GM12878 (cell line): Measurements from ENCODE around the gene SPEG. TPM values are rescaled to one million over a fixed set of nuclear protein-coding genes. Genes with fewer than 3 reads are reported as not detected.
A peak's percentile ranks its signal among the peaks of the same experiment; 100 is the strongest.

Experiments
- BHLHE40 ChIP-seq, 2 experiments: fragments of 450-650 bp in 1 of 2; IDR thresholded peaks; 2 replicates each; pipeline ENCODE4 v1.6.1; 2011 to 2017; ENCODE audit warnings: low read depth in 2 of 2, borderline replicate concordance in 1 of 2, improper control_type of control experiment in 1 of 2, low read length in 1 of 2, mild to moderate bottlenecking in 1 of 2
- EED ChIP-seq: sonication (generic); IDR thresholded peaks from 2 replicates; pipeline ENCODE4 v1.6.1; 2016; ENCODE audit warnings: antibody characterized with exemption, low read depth
- EGR1 ChIP-seq, 2 experiments: IDR thresholded peaks; 1 replicate in 1 of 2; 2 replicates in 1 of 2; pipeline ENCODE4 v1.6.1; 2011 to 2012; ENCODE audit warnings: low read depth in 2 of 2, low read length in 2 of 2, borderline replicate concordance in 1 of 2, mild to moderate bottlenecking in 1 of 2, moderate library complexity in 1 of 2
- FOS ChIP-seq: IDR thresholded peaks from 3 replicates; pipeline ENCODE4 v1.6.1; 2011; ENCODE audit warnings: borderline replicate concordance; ENCODE audit not compliant: insufficient read length; ENCODE audit errors: extremely low read depth
- FOXK2 ChIP-seq: fragments of 450-650 bp; IDR thresholded peaks from 2 replicates; pipeline ENCODE4 v1.6.1; 2017; ENCODE audit warnings: mild to moderate bottlenecking, moderate library complexity
- GABPA ChIP-seq: IDR thresholded peaks from 2 replicates; pipeline ENCODE4 v1.6.1; 2014; ENCODE audit warnings: antibody characterized with exemption, low read depth, mild to moderate bottlenecking, inconsistent platforms
- GATAD2B ChIP-seq: fragments of 450-650 bp; conservative IDR thresholded peaks from 2 replicates; pipeline ENCODE4 v1.6.1; 2017; ENCODE audit warnings: low read depth, mild to moderate bottlenecking, moderate library complexity
- IKZF2 ChIP-seq, 2 experiments: fragments of 450-650 bp; IDR thresholded peaks; 2 replicates each; pipeline ENCODE4 v1.6.1; 2017; ENCODE audit warnings: mild to moderate bottlenecking in 2 of 2, moderate library complexity in 2 of 2
- KAT2A ChIP-seq: conservative IDR thresholded peaks from 2 replicates; pipeline ENCODE4 v1.6.1; 2011; ENCODE audit warnings: low read depth, low read length; ENCODE audit not compliant: control insufficient read depth
- PML ChIP-seq: IDR thresholded peaks from 2 replicates; pipeline ENCODE4 v1.6.1; 2012; ENCODE audit warnings: low read length, inconsistent platforms
- RAD21 ChIP-seq: IDR thresholded peaks from 2 replicates; pipeline ENCODE4 v1.6.1; 2011; ENCODE audit warnings: mild to moderate bottlenecking, low read depth, low read length, moderate library complexity; ENCODE audit not compliant: insufficient read depth
- RELA ChIP-seq: fragments of 450-650 bp; IDR thresholded peaks from 2 replicates; pipeline ENCODE4 v1.8.0; 2014; ENCODE audit warnings: borderline replicate concordance; ENCODE audit not compliant: partially characterized antibody
- REST ChIP-seq: IDR thresholded peaks from 2 replicates; pipeline ENCODE4 v1.6.1; 2012; ENCODE audit warnings: mild to moderate bottlenecking, low read depth, low read length
- RUNX3 ChIP-seq: IDR thresholded peaks from 2 replicates; pipeline ENCODE4 v1.6.1; 2012; ENCODE audit warnings: low read length, inconsistent platforms
- SMC3 ChIP-seq: IDR thresholded peaks from 2 replicates; pipeline ENCODE4 v1.6.1; 2011; ENCODE audit warnings: low read length, improper control_type of control experiment, borderline replicate concordance
- SRF ChIP-seq, 2 experiments: IDR thresholded peaks; 2 replicates each; pipeline ENCODE4 v1.6.1; 2011; ENCODE audit warnings: low read depth in 2 of 2, low read length in 2 of 2, mild to moderate bottlenecking in 1 of 2, moderate library complexity in 1 of 2
- TCF12 ChIP-seq: IDR thresholded peaks from 2 replicates; pipeline ENCODE4 v1.6.1; 2011; ENCODE audit warnings: low read depth, mild to moderate bottlenecking, low read length
- TCF7 ChIP-seq: IDR thresholded peaks from 2 replicates; pipeline ENCODE4 v1.6.1; 2014; ENCODE audit warnings: antibody characterized with exemption, borderline replicate concordance
- ZBTB33 ChIP-seq: fragments of 450-650 bp; IDR thresholded peaks from 2 replicates; pipeline ENCODE4 v1.6.1; 2017; ENCODE audit warnings: mild to moderate bottlenecking
- ZBTB40 ChIP-seq: fragments of 450-650 bp; IDR thresholded peaks from 2 replicates; pipeline ENCODE4 v1.6.1; 2016; ENCODE audit warnings: mild to moderate bottlenecking, moderate library complexity, borderline replicate concordance
- ZZZ3 ChIP-seq: IDR thresholded peaks from 2 replicates; pipeline ENCODE4 v1.6.1; 2011; ENCODE audit warnings: low read depth; ENCODE audit not compliant: control insufficient read depth, insufficient read length
- polyA plus RNA-seq, 11 experiments: library from polyadenylated mRNA; depleted of rRNA in 4 of 11; unstranded in 6 of 11; stranded (reverse) in 5 of 11; fragments of >200 nt; fragmentation: Nextera tagmentation in 4 of 11; fragmentation: Illumina TruSeq in 1 of 11; extraction: Ambion mirVana in 4 of 11; extraction: Trizol in 1 of 11; gene quantifications; 1 replicate in 1 of 11; 2 replicates in 10 of 11; pipeline versions ENCODE4 v1.2.1 to v1.2.3, GENCODE V29; 2011 to 2016; ENCODE audit warnings: inconsistent platforms in 2 of 11, missing spikeins in 2 of 11, low read depth in 1 of 11
- total RNA-seq, 4 experiments: library from RNA; depleted of rRNA in 3 of 4; stranded (reverse); fragments of >200 nt in 3 of 4; fragmentation: Illumina TruSeq in 1 of 4; extraction: Trizol in 1 of 4; gene quantifications; 2 replicates each; pipeline versions ENCODE4 v1.2.1 to v1.2.3, GENCODE V29; 2013 to 2021

The SPEG gene
- total and polyA plus RNA-seq, 10 of the 15 experiments (the other 5 are each of a cell fraction or from before 2014, with no cell fraction given) = 0.03 to 0.28 TPM; not detected in 8

- peak; percentile 71; the same call in 1 of the 2 replicates for TF ChIP-seq GABPA
- TF ChIP-seq BHLHE40 (IDR thresholded peaks at IDR 0.05; ENCODE audit: borderline replicate concordance in 1 of 2, low read depth in 2 of 2, low read length in 1 of 2) = peak; percentile 59 to 63; a peak in 2 of 4 replicates
- TF ChIP-seq IKZF2 (IDR thresholded peaks at IDR 0.05) = no peak
- no peak for TF ChIP-seq KAT2A
- peak; percentile 14; the same call in 1 of the 2 replicates for TF ChIP-seq TCF12
- TF ChIP-seq RELA = peak; percentile 42
- no peak for TF ChIP-seq ZBTB33
- peak in 1 of 2 experiments; percentile 69; a peak in 2 of 4 replicates for TF ChIP-seq SRF (IDR thresholded peaks at IDR 0.05; ENCODE audit: low read depth in 2 of 2, low read length in 2 of 2)
- TF ChIP-seq ZBTB40 = peak; percentile 77
- no peak for TF ChIP-seq FOS
- TF ChIP-seq PML = no peak
- TF ChIP-seq EED = no peak
- no peak for TF ChIP-seq SMC3
- TF ChIP-seq GATAD2B = 0 out of 2 replicates have a peak, but pooled peaks have one; percentile 36
- no peak for TF ChIP-seq RAD21
- TF ChIP-seq REST = peak; percentile 95
- no peak for TF ChIP-seq RUNX3
- TF ChIP-seq FOXK2 = peak; percentile 67
- TF ChIP-seq EGR1 (IDR thresholded peaks at IDR 0.05; ENCODE audit: borderline replicate concordance in 1 of 2, low read depth in 2 of 2, low read length in 2 of 2) = peak in 1 of 2 experiments; percentile 39; a peak in 2 of 3 replicates
- TF ChIP-seq ZZZ3 = no peak
- no peak for TF ChIP-seq TCF7
Observed at GRCh38 chr2:219543596-219544358, 109.1 kb downstream of the SPEG start, which contains the start of the genes CHPF and TMEM198 (continued).
